ENCODE results near the gene SNHG17.

DNA sequence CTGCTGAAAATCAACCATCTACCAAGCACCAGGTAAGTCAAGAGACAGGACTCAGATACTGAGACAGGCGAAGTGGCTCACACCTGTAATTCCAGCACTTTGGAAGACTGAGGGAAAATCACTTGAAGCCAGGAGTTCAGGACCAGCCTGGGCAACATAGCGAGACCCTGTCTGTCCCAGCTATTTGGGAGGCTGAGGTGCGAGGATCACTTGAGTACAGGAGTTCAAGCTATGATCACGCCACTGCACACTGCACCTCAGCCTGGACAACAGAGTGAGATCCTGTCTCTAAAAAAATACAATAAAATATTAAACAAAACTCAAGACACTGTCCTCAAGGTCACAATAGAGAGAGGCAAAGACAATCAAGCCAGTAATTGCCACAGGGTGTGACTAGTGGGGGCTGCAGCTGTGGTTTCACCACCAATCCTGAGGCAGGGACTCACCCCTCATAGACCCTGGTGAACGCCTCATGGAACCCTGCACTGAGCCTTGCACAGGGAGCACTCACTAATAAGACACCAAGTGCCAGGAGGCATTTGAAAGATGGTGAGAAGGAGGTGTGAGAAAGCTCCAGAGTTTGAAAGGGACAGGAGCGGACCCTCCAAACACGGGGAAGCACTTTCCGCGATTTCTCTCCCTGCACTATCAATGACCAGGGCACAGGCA lies 1.7 kb downstream of the SNHG17 start:
- TF ChIP-seq POLR2A (IDR thresholded peaks at IDR 0.05) (no peak), POLR2AphosphoS5 (IDR thresholded peaks at IDR 0.05) (no peak)
- TF ChIP-seq, protein P1, sequence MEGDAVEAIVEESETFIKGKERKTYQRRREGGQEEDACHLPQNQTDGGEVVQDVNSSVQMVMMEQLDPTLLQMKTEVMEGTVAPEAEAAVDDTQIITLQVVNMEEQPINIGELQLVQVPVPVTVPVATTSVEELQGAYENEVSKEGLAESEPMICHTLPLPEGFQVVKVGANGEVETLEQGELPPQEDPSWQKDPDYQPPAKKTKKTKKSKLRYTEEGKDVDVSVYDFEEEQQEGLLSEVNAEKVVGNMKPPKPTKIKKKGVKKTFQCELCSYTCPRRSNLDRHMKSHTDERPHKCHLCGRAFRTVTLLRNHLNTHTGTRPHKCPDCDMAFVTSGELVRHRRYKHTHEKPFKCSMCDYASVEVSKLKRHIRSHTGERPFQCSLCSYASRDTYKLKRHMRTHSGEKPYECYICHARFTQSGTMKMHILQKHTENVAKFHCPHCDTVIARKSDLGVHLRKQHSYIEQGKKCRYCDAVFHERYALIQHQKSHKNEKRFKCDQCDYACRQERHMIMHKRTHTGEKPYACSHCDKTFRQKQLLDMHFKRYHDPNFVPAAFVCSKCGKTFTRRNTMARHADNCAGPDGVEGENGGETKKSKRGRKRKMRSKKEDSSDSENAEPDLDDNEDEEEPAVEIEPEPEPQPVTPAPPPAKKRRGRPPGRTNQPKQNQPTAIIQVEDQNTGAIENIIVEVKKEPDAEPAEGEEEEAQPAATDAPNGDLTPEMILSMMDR (IDR thresholded peaks at IDR 0.05), result no peak
